Common myeloid progenitor, CD34-positive (primary cell): ENCODE measurements around the gene CDIPT.

Source experiments
- CTCF ChIA-PET: fragments of 350-600 bp; sonication (Branson Sonifier 250); formaldehyde crosslinking; loops from one replicate; lab custom pipeline; 2021; ENCODE audit warnings: antibody characterized with exemption; lab: Charles Lee
- POLR2A ChIA-PET: fragments of 350-600 bp; sonication (Branson Sonifier 250); formaldehyde crosslinking; loops from one replicate; lab custom pipeline; 2021; ENCODE audit warnings: antibody characterized with exemption; lab: Charles Lee
- DNase-seq, 3 donors: peaks; one replicate each; pipeline versions ENCODE4 v3.0.0 to v3.0.0-alpha.2; 2013
- H3K27ac ChIP-seq, 2 experiments: 1 replicate in 1 of 2; 2 replicates in 1 of 2; pipeline ENCODE4 v1.7.0; 2013; ENCODE audit warnings: inconsistent platforms in 2 of 2, low read length in 2 of 2, mild to moderate bottlenecking in 2 of 2, low read depth in 1 of 2, moderate library complexity in 1 of 2; ENCODE audit not compliant: severe bottlenecking in 2 of 2, insufficient read depth in 1 of 2, poor library complexity in 1 of 2
- H3K27me3 ChIP-seq, 5 experiments: replicated peaks in 2 of 5; 1 replicate in 3 of 5; 2 replicates in 2 of 5; pipeline versions ENCODE4 v1.6.1 to v1.7.0; 2013; ENCODE audit warnings: low read length in 4 of 5, mild to moderate bottlenecking in 2 of 5, moderate library complexity in 2 of 5, inconsistent platforms in 1 of 5; ENCODE audit not compliant: insufficient read depth in 5 of 5, control insufficient read depth in 4 of 5
- H3K36me3 ChIP-seq, 4 experiments: 1 replicate in 2 of 4; 2 replicates in 2 of 4; pipeline versions ENCODE4 v1.6.1 to v1.7.0; 2013; ENCODE audit warnings: low read length in 3 of 4, control low read depth in 1 of 4, mild to moderate bottlenecking in 1 of 4; ENCODE audit not compliant: control insufficient read depth in 4 of 4, insufficient read depth in 4 of 4
- H3K4me1 ChIP-seq, 4 experiments: 1 replicate in 3 of 4; 2 replicates in 1 of 4; pipeline versions ENCODE4 v1.6.1 to v1.7.1; 2013; ENCODE audit warnings: low read length in 3 of 4, mild to moderate bottlenecking in 3 of 4, control low read depth in 1 of 4, inconsistent platforms in 1 of 4, moderate library complexity in 1 of 4; ENCODE audit not compliant: control insufficient read depth in 4 of 4, insufficient read depth in 4 of 4; ENCODE audit errors: control extremely low read depth in 1 of 4
- H3K4me3 ChIP-seq, 7 experiments: 1 replicate in 4 of 7; 2 replicates in 3 of 7; pipeline versions ENCODE4 v1.5.1 to v1.7.0; 2013; ENCODE audit warnings: mild to moderate bottlenecking in 7 of 7, low read length in 6 of 7, moderate library complexity in 6 of 7, inconsistent platforms in 2 of 7, low read depth in 2 of 7, control low read depth in 1 of 7; ENCODE audit not compliant: insufficient read depth in 4 of 7, control insufficient read depth in 1 of 7; ENCODE audit errors: extremely low read depth in 1 of 7
- H3K9me3 ChIP-seq, 5 experiments: 1 replicate in 4 of 5; 2 replicates in 1 of 5; pipeline versions ENCODE4 v1.6.1 to v1.7.1; 2013; ENCODE audit warnings: low read length in 4 of 5, mild to moderate bottlenecking in 2 of 5, inconsistent platforms in 1 of 5, low read depth in 1 of 5, moderate library complexity in 1 of 5; ENCODE audit not compliant: control insufficient read depth in 4 of 5, insufficient read depth in 2 of 5; ENCODE audit errors: control extremely low read depth in 1 of 5
- WGBS: methylation state at CpG from one replicate; pipeline ENCODE4 v1.1.5; 2013; ENCODE audit not compliant: insufficient coverage; 5-methylcytosine and 5-hydroxymethylcytosine counted together

The CDIPT gene

DNA sequence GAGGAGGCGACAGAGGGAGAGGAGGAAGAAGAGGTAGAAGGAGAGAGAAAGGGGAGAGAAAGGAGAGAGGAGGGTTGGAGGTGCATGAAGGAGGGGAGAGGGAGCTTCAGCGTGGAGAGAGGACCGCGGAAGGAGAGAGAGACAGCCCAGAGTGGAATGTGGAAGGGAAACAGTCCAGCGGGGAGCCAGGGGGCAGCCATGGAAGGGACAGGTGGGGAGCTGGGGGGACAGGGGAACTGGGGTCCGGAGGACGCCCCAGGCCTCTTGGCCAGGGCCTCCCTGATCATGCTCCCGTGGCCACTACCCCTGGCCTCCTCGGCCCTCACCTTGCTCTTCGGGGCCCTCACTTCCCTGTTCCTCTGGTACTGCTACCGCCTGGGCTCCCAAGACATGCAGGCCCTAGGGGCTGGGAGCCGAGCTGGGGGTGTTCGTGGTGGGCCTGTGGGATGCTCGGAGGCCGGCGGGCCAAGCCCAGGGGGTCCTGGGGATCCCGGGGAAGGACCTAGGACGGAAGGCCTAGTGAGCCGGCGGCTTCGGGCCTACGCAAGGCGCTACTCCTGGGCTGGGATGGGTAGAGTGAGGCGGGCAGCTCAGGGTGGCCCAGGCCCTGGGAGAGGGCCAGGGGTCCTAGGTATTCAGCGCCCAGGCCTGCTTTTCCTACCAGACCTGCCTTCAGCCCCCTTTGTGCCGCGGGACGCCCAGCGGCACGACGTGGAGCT, 38.0 kb upstream of the CDIPT start:
- Histone ChIP-seq H3K4me1 (peaks cover 0 to 22% (median 15%) of the 10 kb centered on the region in 4 experiments), H3K27ac (no peak overlapping the region)

DNA sequence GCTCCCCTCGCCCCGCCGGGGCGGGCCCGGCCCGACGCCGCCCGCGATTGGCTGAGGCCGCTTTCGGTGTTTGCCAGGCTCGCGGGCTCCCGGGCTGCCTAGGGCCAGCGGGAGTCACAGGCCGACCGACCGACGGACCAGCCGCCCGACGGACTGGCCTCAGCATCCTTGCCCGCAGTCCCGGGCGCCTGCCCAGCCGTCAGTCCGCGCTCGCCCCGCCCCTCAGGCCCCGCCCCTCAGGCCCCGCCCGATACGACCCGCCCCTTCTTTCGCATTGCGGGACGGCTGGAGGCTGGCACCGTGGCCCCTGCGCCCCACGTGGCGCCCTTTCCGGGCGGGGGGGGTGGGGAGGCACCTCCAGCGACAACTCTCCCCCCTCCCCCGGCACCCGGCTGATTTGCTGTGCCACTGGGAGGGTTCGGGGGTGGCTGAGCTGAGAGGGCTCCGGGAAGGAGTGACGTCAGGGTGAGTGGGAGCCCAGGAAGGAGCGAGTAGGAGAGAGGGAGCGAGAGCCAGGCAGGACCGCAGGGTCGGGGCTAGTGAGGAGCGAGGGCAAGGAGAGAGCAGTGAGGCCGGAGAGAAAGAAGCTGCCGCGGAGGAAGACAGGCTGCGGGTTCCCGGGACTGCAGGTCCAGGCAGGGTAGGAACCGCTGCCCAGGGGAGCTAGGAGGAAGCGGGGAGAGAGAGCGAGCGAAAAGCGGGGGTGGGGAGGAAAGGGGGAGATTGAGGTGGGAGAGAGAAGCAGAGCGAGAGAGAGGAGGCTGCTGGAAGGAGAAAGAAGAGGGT, 37.3 kb upstream of the CDIPT start, which contains the start of gene ASPHD1:
ASPHD1 (plus strand) TSS at position 387 of the 786 bp plus-strand sequence. CDS start 484 bp downstream, outside the sequence.
- Histone ChIP-seq H3K4me3 (peak within 1 kb of the TSS; percentile 35 to 73 (median 64)), H3K9me3 (no peaks in the 10 kb centered on the region), H3K36me3 (no peaks in the 10 kb centered on the region), H3K4me1 (peaks cover 0 to 22% (median 15%) of the 10 kb centered on the region in 4 experiments), H3K27me3 (peaks cover 0 to 35% (median 11%) of the 10 kb centered on the region in 5 experiments), H3K27ac (no peak within 1 kb of the TSS)
- ChIA-PET POLR2A (interaction anchor here (0.5 kb wide), 1 partner anchor 76 kb away, joined by 4 read pairs; no protein-coding TSS in a partner anchor), CTCF (interaction anchor here (0.6 to 2.0 kb wide), 7 partner anchors 11 to 131 kb away, joined by 3 to 7 read pairs (median 4); partner anchors contain the start of gene TLCD3B)
- WGBS, result under 1% methylated on average over 43 of the region's 67 CpGs
- DNase-seq, result peak; percentile 24 to 50 (median 28)

More for the DNA sequence above, 38.0 kb upstream of the CDIPT start:
- ChIA-PET POLR2A (interaction anchor here (0.5 to 0.9 kb wide), 2 partner anchors 61 to 77 kb away, joined by 3 to 4 read pairs; partner anchors contain the start of gene TMEM219), CTCF (interaction anchor here (0.9 to 2.0 kb wide), 5 partner anchors 14 to 131 kb away, joined by 3 to 7 read pairs (median 5); partner anchors contain the start of gene TLCD3B)
- H3K9me3 ChIP-seq, result no peaks in the 10 kb centered on the region
- DNase-seq, result no peak
- H3K36me3 ChIP-seq, result no peaks in the 10 kb centered on the region
- peak overlapping the region in 5 of 7 experiments; percentile 43 to 73 (median 67) for H3K4me3 ChIP-seq
- H3K27me3 ChIP-seq, result peaks cover 0 to 35% (median 11%) of the 10 kb centered on the region in 5 experiments
- 72% methylated on average over 28 of the region's 31 CpGs for WGBS

DNA sequence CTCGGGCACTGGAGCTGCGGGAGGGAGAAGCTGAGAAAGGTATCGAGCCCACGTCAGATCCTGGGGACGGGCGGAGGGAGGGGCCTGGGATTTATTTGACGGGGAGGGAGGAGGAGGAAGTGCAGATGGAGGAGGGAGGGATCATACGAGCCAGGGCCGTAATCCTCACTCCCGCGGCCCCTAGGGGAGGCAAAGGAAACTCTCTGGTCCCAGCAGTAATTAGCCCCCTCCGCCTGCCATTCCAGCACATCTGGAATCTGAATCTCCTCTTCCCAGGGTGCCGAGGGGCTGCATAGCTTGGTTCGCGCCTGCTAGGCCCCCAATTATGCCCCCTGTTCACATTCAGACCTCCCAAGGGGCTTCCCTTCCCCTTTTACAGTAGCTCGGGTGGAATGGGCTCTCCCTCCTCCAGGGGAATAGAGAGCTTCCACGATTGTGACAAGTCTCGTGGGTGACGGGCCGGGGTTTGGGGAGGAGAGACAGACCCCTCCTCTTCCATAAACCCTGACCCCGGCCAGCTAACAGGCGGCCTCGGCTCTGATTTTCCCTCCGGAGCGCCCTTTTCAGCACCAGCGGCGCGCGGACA, 36.6 kb upstream of the CDIPT start, which contains the start of gene SEZ6L2:
SEZ6L2 (minus strand) TSS at position 35 of the 586 bp plus-strand sequence. CDS start 531 bp downstream, outside the sequence.
- Histone ChIP-seq H3K27me3 (peaks cover 0 to 35% (median 11%) of the 10 kb centered on the region in 5 experiments), H3K27ac (no peak within 1 kb of the TSS), H3K9me3 (no peaks in the 10 kb centered on the region), H3K4me1 (peaks cover 0 to 22% (median 15%) of the 10 kb centered on the region in 4 experiments), H3K36me3 (no peaks in the 10 kb centered on the region), H3K4me3 (peak within 1 kb of the TSS; percentile 35 to 73 (median 64))
- DNase-seq, result peak; percentile 68 to 72 (median 71)
- whole genome bisulfite sequencing, result 0% methylated on average over 22 of the region's 29 CpGs
- ChIA-PET POLR2A (interaction anchor here (0.5 kb wide), 1 partner anchor 32 kb away, joined by 3 read pairs; no protein-coding TSS in a partner anchor), CTCF (interaction anchor here (0.6 to 2.0 kb wide), 6 partner anchors 11 to 132 kb away, joined by 3 to 7 read pairs (median 4); partner anchors contain the start of gene TLCD3B)

DNA sequence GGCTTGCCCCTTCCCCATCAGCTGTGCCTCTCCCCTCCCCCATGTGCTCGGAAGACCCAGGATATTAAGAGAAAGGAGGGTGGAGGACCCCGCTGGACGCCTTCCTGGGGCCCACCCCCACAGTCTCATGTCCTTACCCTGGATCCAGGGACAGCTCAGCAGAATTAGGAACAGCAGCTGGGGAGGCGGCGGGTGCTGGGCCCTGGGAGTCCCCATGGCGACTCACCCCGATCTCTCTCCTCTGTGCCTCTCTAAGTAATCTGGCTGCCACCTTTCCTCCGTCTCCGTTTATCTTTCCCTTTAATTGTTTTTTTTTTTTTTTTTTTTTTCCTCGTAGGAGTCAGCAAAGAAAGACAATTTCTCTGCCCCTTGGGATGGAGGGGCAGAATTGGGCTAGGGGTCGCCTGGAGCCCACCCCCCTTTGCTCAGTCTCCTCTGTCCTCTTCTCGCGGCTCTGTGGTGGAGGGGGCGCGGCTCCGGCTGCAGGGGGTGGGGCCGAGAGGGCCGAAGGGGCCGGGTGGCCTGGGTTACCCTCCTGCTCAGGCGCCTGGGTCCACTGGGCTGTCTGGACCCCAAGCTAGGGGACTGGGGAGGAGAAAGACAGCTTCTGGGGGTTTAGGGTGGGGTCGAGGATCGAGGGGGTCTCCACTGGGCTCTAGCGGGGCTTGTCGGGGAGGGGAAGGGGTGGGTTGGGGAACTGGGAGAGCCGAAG, 35.9 kb upstream of the CDIPT start:
- no peak for DNase-seq
- CTCF ChIA-PET, result interaction anchor here (1.2 to 2.0 kb wide), 4 partner anchors 12 to 198 kb away, joined by 3 to 7 read pairs (median 4); partner anchors contain the start of gene TLCD3B
- peaks cover 0 to 22% (median 15%) of the 10 kb centered on the region in 4 experiments for H3K4me1 ChIP-seq
- POLR2A ChIA-PET, result interaction anchor here (0.5 kb wide), 1 partner anchor 32 kb away, joined by 3 read pairs; no protein-coding TSS in a partner anchor
- peak overlapping the region in 3 of 7 experiments; percentile 67 to 73 (median 71) for H3K4me3 ChIP-seq
- H3K36me3 ChIP-seq, result no peaks in the 10 kb centered on the region
- peaks cover 0 to 35% (median 11%) of the 10 kb centered on the region in 5 experiments for H3K27me3 ChIP-seq
- H3K27ac ChIP-seq, result no peak overlapping the region
- H3K9me3 ChIP-seq, result no peaks in the 10 kb centered on the region
- 4% methylated on average over 9 of the region's 25 CpGs for WGBS

DNA sequence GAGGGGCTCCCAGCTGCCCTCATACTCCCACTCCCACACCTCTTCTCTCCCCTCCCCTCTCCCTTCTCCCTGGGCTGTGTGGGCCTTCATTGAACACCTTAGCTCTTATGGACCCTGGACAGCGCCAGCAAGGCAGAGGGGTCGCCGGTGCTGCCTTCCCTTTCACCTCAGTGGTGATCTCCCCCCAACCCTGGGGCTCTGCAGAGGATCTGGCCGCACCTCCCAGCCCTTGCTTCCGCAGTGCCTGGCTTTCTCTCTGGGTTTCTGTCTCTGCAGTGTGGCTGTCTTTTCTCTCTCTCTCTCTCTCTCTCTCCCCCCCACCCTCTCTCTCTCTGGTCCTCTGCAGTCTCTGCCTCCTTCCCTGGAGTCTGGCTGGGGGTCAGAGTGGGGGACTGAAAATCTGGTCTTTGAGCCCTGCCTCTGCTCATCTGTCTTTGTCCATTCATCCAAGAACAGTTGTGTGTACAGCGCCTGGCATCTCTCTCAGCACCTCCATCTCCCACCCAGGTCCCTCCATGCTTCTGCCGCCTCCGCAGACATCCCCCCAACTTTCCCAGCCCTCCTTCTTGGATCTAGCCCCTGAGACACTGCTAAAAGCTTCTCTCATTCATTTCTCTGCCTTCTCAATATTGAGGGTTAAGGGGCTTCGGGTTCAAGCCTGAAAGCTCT, 35.2 kb upstream of the CDIPT start:
- peaks cover 0 to 35% (median 13%) of the 10 kb centered on the region in 5 experiments for H3K27me3 ChIP-seq
- H3K4me1 ChIP-seq, result peaks cover 0 to 22% (median 15%) of the 10 kb centered on the region in 4 experiments
- no peaks in the 10 kb centered on the region for H3K9me3 ChIP-seq
- ChIA-PET POLR2A (no interaction called here), CTCF (interaction anchor here (1.2 kb wide), 1 partner anchor 197 kb away, joined by 4 read pairs; no protein-coding TSS in a partner anchor)
- WGBS, result 8% methylated on average over 7 of the region's 9 CpGs
- H3K4me3 ChIP-seq, result no peak overlapping the region
- H3K27ac ChIP-seq, result no peak overlapping the region
- DNase-seq, result peak in 1 of 3 donors; percentile 16
- H3K36me3 ChIP-seq, result no peaks in the 10 kb centered on the region
